K562 (cell line): ENCODE measurements around the gene ABCA3. TPM values are rescaled to one million over a fixed set of nuclear protein-coding genes. Genes with fewer than 3 reads are reported as not detected.

Experiments
- ATAC-seq: fragments of 200-7000 bp; cut with Tn5 transposase; 3 replicates; pipeline ENCODE4 v1.9.1; 2020; ENCODE audit warnings: moderate library complexity
- BruUV-seq: library from RNA; stranded (reverse); fragments of 400-500 nt; replicated peaks from 2 replicates; lab custom pipeline; 2021; lab: Mats Ljungman, UMichigan
- CTCF ChIA-PET: fragments of 300-600 bp; formaldehyde crosslinking; extraction: SDS; loops from one replicate; lab custom pipeline; 2021; ENCODE audit warnings: low intra/inter-chr PET ratio; lab: Yijun Ruan, JAX
- POLR2A ChIA-PET: fragments of 300-600, 350-650 bp; sonication (Branson Sonifier 250); formaldehyde crosslinking; extraction: SDS; loops from one replicate; lab custom pipeline; 2021; ENCODE audit warnings: antibody characterized with exemption, inconsistent platforms; lab: Yijun Ruan, JAX
- DNase-seq, 4 experiments: peaks; one replicate each; pipeline versions ENCODE4 v3.0.0 to v3.0.0-alpha.2; 2011 to 2018; ENCODE audit warnings: low spot score in 3 of 4, mixed read lengths in 3 of 4; ENCODE audit errors: extremely low read depth in 1 of 4
- FAIRE-seq: peaks from 2 replicates; lab custom pipeline; 2011; peaks lifted over from hg19 to GRCh38; lab: Jason Lieb, UNC
- H2AFZ ChIP-seq: 2 replicates; pipeline ENCODE4 v1.6.0; 2011; ENCODE audit warnings: low read depth, low read length, control low read depth, inconsistent platforms
- H3K27ac ChIP-seq: fragments of 200-600 bp; 3 replicates; pipeline ENCODE4 v1.8.0; 2011; ENCODE audit warnings: low read depth, mild to moderate bottlenecking, control low read depth, inconsistent platforms, low read length, moderate library complexity, mixed read lengths; ENCODE audit errors: extremely low read depth
- H3K27me3 ChIP-seq, 2 experiments: fragments of 300-600 bp in 1 of 2; 2 replicates in 1 of 2; 3 replicates in 1 of 2; pipeline versions ENCODE4 v1.6.0 to v1.8.0; 2011; ENCODE audit warnings: inconsistent platforms in 2 of 2, low read length in 2 of 2, mild to moderate bottlenecking in 1 of 2, mixed read lengths in 1 of 2, moderate library complexity in 1 of 2; ENCODE audit not compliant: control insufficient read depth in 2 of 2, insufficient read depth in 2 of 2
- H3K36me3 ChIP-seq: fragments of 300-600 bp; 3 replicates; pipeline ENCODE4 v1.8.0; 2011; ENCODE audit warnings: mild to moderate bottlenecking, low read length, inconsistent platforms; ENCODE audit not compliant: control insufficient read depth, insufficient read depth
- H3K4me1 ChIP-seq, 2 experiments: fragments of 200-600 bp in 1 of 2; replicated peaks in 1 of 2; 2 replicates in 1 of 2; 3 replicates in 1 of 2; pipeline versions ENCODE4 v1.5.1 to v1.8.0; 2011; ENCODE audit warnings: inconsistent platforms in 2 of 2, low read length in 2 of 2, mild to moderate bottlenecking in 1 of 2, mixed read lengths in 1 of 2, moderate library complexity in 1 of 2; ENCODE audit not compliant: control insufficient read depth in 2 of 2, insufficient read depth in 2 of 2
- H3K4me2 ChIP-seq: 2 replicates; pipeline ENCODE4 v1.6.1; 2011; ENCODE audit warnings: low read length, control low read depth, inconsistent platforms, mixed read lengths; ENCODE audit not compliant: insufficient read depth
- H3K4me3 ChIP-seq: fragments of 200-600 bp; sonication (generic), shearing (Covaris generic); 2 replicates; pipeline ENCODE4 v1.5.1; 2016; ENCODE audit warnings: control low read depth, inconsistent platforms
- H3K79me2 ChIP-seq: fragments of 200-600 bp; 3 replicates; pipeline ENCODE4 v1.8.0; 2011; ENCODE audit warnings: low read length, inconsistent platforms; ENCODE audit not compliant: control insufficient read depth, insufficient read depth
- H3K9ac ChIP-seq, 2 experiments: 2 replicates each; pipeline versions ENCODE4 v1.6.0 to v1.6.1; 2011; ENCODE audit warnings: low read depth in 2 of 2, low read length in 2 of 2, control low read depth in 1 of 2, inconsistent platforms in 1 of 2, mild to moderate bottlenecking in 1 of 2, mixed read lengths in 1 of 2; ENCODE audit not compliant: insufficient read depth in 1 of 2
- H3K9me1 ChIP-seq: one replicate; pipeline ENCODE4 v1.6.0; 2011; ENCODE audit warnings: inconsistent platforms, mild to moderate bottlenecking, low read length, moderate library complexity; ENCODE audit not compliant: control insufficient read depth, insufficient read depth
- H3K9me3 ChIP-seq: replicated peaks from 2 replicates; pipeline ENCODE4 v1.5.1; 2011; ENCODE audit warnings: low read depth, low read length, inconsistent platforms; ENCODE audit not compliant: control insufficient read depth, insufficient read depth
- H4K20me1 ChIP-seq: replicated peaks from 2 replicates; pipeline ENCODE4 v1.6.1; 2011; ENCODE audit warnings: low read length, inconsistent platforms, mixed read lengths; ENCODE audit not compliant: control insufficient read depth, insufficient read depth
- CLOCK ChIP-seq: fragments of 250-450 bp; sonication (Bioruptor Pico); IDR thresholded peaks from 2 replicates; pipeline ENCODE4 v1.4.0; 2020; ENCODE audit warnings: mild to moderate bottlenecking, moderate library complexity, borderline replicate concordance
- HDAC3 ChIP-seq: fragments of 450-650 bp; IDR thresholded peaks from 2 replicates; pipeline ENCODE4 v1.6.1; 2018; ENCODE audit warnings: borderline replicate concordance, mild to moderate bottlenecking, moderate library complexity; ENCODE audit not compliant: partially characterized antibody
- MCM5 ChIP-seq: fragments of 450-650 bp; IDR thresholded peaks from 2 replicates; pipeline ENCODE4 v1.6.1; 2016; ENCODE audit warnings: low read depth
- NR2C2 ChIP-seq, 2 experiments: fragments of 200-800 bp in 1 of 2; sonication (Bioruptor generic) in 1 of 2; sonication (generic) in 1 of 2; formaldehyde crosslinking in 1 of 2; IDR thresholded peaks; 2 replicates each; pipeline versions ENCODE4 v1.6.1 to v1.8.0; 2016 to 2022; ENCODE audit warnings: mild to moderate bottlenecking in 1 of 2, missing compliant biosample characterization in 1 of 2, missing genetic modification characterization in 1 of 2, missing genetic modification reagents in 1 of 2
- POLR2G ChIP-seq: fragments of 200-400 bp; formaldehyde crosslinking; IDR thresholded peaks from 2 replicates; pipeline ENCODE4 v1.6.1; 2017; ENCODE audit warnings: low read depth, mild to moderate bottlenecking, antibody characterized with exemption, low read length, moderate library complexity
- SIX5 ChIP-seq, 2 experiments: IDR thresholded peaks; 2 replicates each; pipeline ENCODE4 v1.6.1; 2011; ENCODE audit warnings: low read length in 2 of 2, borderline replicate concordance in 1 of 2, low read depth in 1 of 2, mild to moderate bottlenecking in 1 of 2, moderate library complexity in 1 of 2; ENCODE audit not compliant: insufficient read depth in 1 of 2
- THAP12 ChIP-seq: fragments of 250-450 bp; sonication (Bioruptor Pico); IDR thresholded peaks from 2 replicates; pipeline ENCODE4 v1.9.0; 2021; ENCODE audit warnings: mild to moderate bottlenecking, inconsistent platforms
- THRAP3 ChIP-seq: fragments of 450-650 bp; IDR thresholded peaks from 2 replicates; pipeline ENCODE4 v1.6.1; 2016; ENCODE audit warnings: mild to moderate bottlenecking, inconsistent platforms, borderline replicate concordance
- ZNF239 ChIP-seq: fragments of 250-450 bp; sonication (Bioruptor Pico); IDR thresholded peaks from 2 replicates; pipeline ENCODE4 v1.4.0; 2020; ENCODE audit warnings: mild to moderate bottlenecking
- WGBS: fragments of 100-300 bp; shearing (Covaris generic); methylation state at CpG from one replicate; pipeline ENCODE4 v1.1.6; 2016; ENCODE audit warnings: low coverage, mixed read lengths; ENCODE audit not compliant: insufficient coverage; ENCODE audit errors: missing lambda C conversion rate; 5-methylcytosine and 5-hydroxymethylcytosine counted together
- in situ Hi-C: fragments of 300-500 bp; cut with MboI; formaldehyde crosslinking; loops from 4 replicates; pipeline ENCODE4 v1.15.0; 2018; ENCODE audit warnings: inconsistent platforms, mixed read lengths
- intact Hi-C: fragments of 100-400 bp; cut with micrococcal nuclease; formaldehyde crosslinking; loops from 2 replicates; pipeline ENCODE4 v1.14.2; 2022
- polyA plus RNA-seq, 8 experiments: library from polyadenylated mRNA; depleted of rRNA in 4 of 8; stranded (reverse) in 5 of 8; unstranded in 3 of 8; fragments of >200 nt; fragmentation: Nextera tagmentation in 2 of 8; fragmentation: Illumina TruSeq in 1 of 8; extraction: Ambion mirVana in 2 of 8; extraction: Trizol in 1 of 8; gene quantifications; 2 replicates each; pipeline versions ENCODE4 v1.2.1 to v1.2.3, GENCODE V29; 2011 to 2014; ENCODE audit warnings: inconsistent platforms in 1 of 8, missing spikeins in 1 of 8
- total RNA-seq, 7 experiments: library from RNA; depleted of rRNA in 6 of 7; stranded (reverse); fragments of >200 nt in 6 of 7; fragmentation: Illumina TruSeq in 2 of 7; extraction: Trizol in 2 of 7; gene quantifications; 2 replicates each; pipeline versions ENCODE4 v1.2.1 to v1.2.3, GENCODE V29; 2011 to 2021; ENCODE audit warnings: low replicate concordance in 1 of 7
- TF ChIP-seq, protein P1 (sequence below): IDR thresholded peaks from 2 replicates; pipeline ENCODE4 v1.6.1; 2011; ENCODE audit warnings: borderline replicate concordance, low read depth, mild to moderate bottlenecking, moderate library complexity, low read length; ENCODE audit not compliant: insufficient read depth, poor library complexity, severe bottlenecking
- TF ChIP-seq, protein P2 (sequence below): sonication (generic); IDR thresholded peaks from 2 replicates; pipeline ENCODE4 v1.6.1; 2016

ABCA3 gene
- total and polyA plus RNA-seq, 9 of the 15 experiments (the other 6 are each of a cell fraction or from before 2014, with no cell fraction given) = 0.66 to 23.7 (median 6.9) TPM

DNA sequence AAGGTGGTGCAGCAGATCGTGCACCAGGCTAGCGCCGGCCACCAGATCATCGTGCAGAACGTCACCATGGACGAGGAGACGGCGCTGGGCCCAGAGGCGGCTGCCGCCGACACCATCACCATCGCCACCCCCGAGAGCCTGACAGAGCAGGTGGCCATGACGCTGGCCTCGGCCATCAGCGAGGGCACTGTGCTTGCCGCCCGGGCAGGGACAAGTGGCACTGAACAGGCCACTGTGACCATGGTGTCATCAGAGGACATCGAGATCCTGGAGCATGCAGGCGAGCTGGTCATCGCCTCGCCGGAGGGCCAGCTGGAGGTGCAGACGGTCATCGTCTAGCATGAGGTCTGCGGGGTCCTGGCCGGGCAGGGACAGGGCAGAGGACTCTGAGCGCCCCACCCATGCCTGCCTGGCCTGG lies 105.3 kb downstream of the ABCA3 start (continued):
- TF ChIP-seq, protein P1, sequence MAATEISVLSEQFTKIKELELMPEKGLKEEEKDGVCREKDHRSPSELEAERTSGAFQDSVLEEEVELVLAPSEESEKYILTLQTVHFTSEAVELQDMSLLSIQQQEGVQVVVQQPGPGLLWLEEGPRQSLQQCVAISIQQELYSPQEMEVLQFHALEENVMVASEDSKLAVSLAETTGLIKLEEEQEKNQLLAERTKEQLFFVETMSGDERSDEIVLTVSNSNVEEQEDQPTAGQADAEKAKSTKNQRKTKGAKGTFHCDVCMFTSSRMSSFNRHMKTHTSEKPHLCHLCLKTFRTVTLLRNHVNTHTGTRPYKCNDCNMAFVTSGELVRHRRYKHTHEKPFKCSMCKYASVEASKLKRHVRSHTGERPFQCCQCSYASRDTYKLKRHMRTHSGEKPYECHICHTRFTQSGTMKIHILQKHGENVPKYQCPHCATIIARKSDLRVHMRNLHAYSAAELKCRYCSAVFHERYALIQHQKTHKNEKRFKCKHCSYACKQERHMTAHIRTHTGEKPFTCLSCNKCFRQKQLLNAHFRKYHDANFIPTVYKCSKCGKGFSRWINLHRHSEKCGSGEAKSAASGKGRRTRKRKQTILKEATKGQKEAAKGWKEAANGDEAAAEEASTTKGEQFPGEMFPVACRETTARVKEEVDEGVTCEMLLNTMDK = no peak
- TF ChIP-seq NR2C2 (CRISPR knock-in tag; IDR thresholded peaks at IDR 0.05) (no peak), NR2C2 (tag; IDR thresholded peaks at IDR 0.05) (no peak), ZNF239 (CRISPR knock-in tag) (no peak)
- TF ChIP-seq, protein P2, sequence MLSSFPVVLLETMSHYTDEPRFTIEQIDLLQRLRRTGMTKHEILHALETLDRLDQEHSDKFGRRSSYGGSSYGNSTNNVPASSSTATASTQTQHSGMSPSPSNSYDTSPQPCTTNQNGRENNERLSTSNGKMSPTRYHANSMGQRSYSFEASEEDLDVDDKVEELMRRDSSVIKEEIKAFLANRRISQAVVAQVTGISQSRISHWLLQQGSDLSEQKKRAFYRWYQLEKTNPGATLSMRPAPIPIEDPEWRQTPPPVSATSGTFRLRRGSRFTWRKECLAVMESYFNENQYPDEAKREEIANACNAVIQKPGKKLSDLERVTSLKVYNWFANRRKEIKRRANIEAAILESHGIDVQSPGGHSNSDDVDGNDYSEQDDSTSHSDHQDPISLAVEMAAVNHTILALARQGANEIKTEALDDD = no peak
- TF ChIP-seq, all 486 proteins: peak for 4

DNA sequence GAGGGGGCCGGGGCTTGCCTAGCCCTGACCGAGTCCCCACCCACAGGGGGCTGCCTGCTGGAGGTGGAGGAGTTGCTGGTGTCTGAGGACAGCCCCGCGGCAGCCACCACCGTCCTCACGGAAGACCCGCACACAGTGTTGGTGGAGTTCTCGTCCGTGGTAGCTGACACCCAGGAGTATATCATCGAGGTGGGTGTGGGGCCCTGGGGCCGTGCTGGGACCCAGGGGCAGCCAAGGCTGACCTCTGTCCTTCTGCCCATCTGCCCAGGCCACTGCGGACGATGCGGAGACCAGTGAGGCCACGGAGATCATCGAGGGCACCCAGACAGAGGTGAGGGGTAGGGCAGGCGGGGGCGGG lies 105.7 kb downstream of the ABCA3 start:
- Histone ChIP-seq H3K27me3 (no peaks in the 10 kb centered on the region), H2AFZ (no peak overlapping the region), H3K9me1 (no peaks in the 10 kb centered on the region), H3K79me2 (no peaks in the 10 kb centered on the region), H3K9me3 (no peaks in the 10 kb centered on the region), H3K36me3 (peaks cover 78% of the 10 kb centered on the region; the same call in 2 of the 3 replicates), H3K4me3 (no peak overlapping the region), H3K4me2 (no peak overlapping the region), H4K20me1 (no peaks in the 10 kb centered on the region), H3K4me1 (peaks cover 0 to 58% of the 10 kb centered on the region in 2 experiments; a peak in 2 of 5 replicates), H3K9ac (no peak overlapping the region), H3K27ac (no peak overlapping the region)
- DNase-seq (no peak), FAIRE-seq (no peak), ATAC-seq (no peak)
- BruUV-seq = no TSS peak
- in situ Hi-C loops (no loop called here), intact Hi-C loops (no loop called here)
- ChIA-PET POLR2A (interaction anchor here (1.2 to 2.6 kb wide), 2 partner anchors 9 to 13 kb away, joined by 3 to 20 read pairs; no protein-coding TSS in a partner anchor), CTCF (no interaction called here)
- 100% methylated on average over 7 of the region's 18 CpGs for WGBS
- TF ChIP-seq POLR2G (peak; percentile 32; the same call in 1 of the 2 replicates), SIX5 (IDR thresholded peaks at IDR 0.05; ENCODE audit: borderline replicate concordance in 1 of 2, insufficient read depth in 1 of 2, low read depth in 1 of 2, low read length in 2 of 2) (no peak), MCM5 (no peak), THRAP3 (no peak), CLOCK (CRISPR knock-in tag) (no peak), THAP12 (CRISPR knock-in tag) (no peak), HDAC3 (no peak)
